Lower leg skin (tissue), 3 donors: ENCODE results near the gene BIN1.

Experiments
- CTCF ChIP-seq, 3 donors: fragments of 450-650 bp; IDR thresholded peaks; one replicate each; pipeline ENCODE4 v1.5.1; 2016; ENCODE audit warnings: antibody characterized with exemption in 3 of 3, mild to moderate bottlenecking in 3 of 3, moderate library complexity in 2 of 3
- POLR2A ChIP-seq, 2 donors: fragments of 450-650 bp; IDR thresholded peaks; one replicate each; pipeline ENCODE4 v1.6.1; 2016 to 2017; ENCODE audit warnings: antibody characterized with exemption in 2 of 2, mild to moderate bottlenecking in 1 of 2, moderate library complexity in 1 of 2

GRCh38 chr2:127000194-127000593 is 106.8 kb downstream of the BIN1 start:
- no peak for TF ChIP-seq CTCF (IDR thresholded peaks at IDR 0.05)
- no peak for TF ChIP-seq POLR2A (IDR thresholded peaks at IDR 0.05)
